GM23338 (cell line): Measurements from ENCODE around the gene RBPMS2. TPM values are rescaled to one million over a fixed set of nuclear protein-coding genes. Genes with fewer than 3 reads are reported as not detected.

Source experiments
- ATAC-seq: fragments of 200-7000 bp; cut with Tn5 transposase; 3 replicates; pipeline ENCODE4 v1.9.1; 2020
- DNase-seq: peaks from one replicate; pipeline ENCODE4 v3.0.0-alpha.2; 2015; ENCODE audit warnings: low spot score
- H2AFZ ChIP-seq: fragments of 200-600 bp; sonication (generic); 2 replicates; pipeline ENCODE4 v1.8.0; 2016; ENCODE audit warnings: antibody characterized with exemption, mild to moderate bottlenecking, moderate library complexity
- H3F3A ChIP-seq: fragments of 200-600 bp; sonication (generic); replicated peaks from 2 replicates; pipeline ENCODE4 v1.8.0; 2017; ENCODE audit warnings: antibody characterized with exemption, mixed run types, low read depth
- H3K27ac ChIP-seq: fragments of 200-600 bp; sonication (generic); 2 replicates; pipeline ENCODE4 v1.6.1; 2016; ENCODE audit warnings: low read depth
- H3K27me3 ChIP-seq: fragments of 200-600 bp; sonication (generic); 2 replicates; pipeline ENCODE4 v1.8.0; 2016; ENCODE audit warnings: mild to moderate bottlenecking, mixed run types, moderate library complexity; ENCODE audit not compliant: insufficient read depth
- H3K36me3 ChIP-seq: fragments of 200-600 bp; sonication (generic); 2 replicates; pipeline ENCODE4 v1.8.0; 2016; ENCODE audit warnings: mild to moderate bottlenecking; ENCODE audit not compliant: insufficient read depth
- H3K4me1 ChIP-seq: fragments of 200-600 bp; sonication (generic); 2 replicates; pipeline ENCODE4 v1.8.0; 2016; ENCODE audit warnings: mild to moderate bottlenecking, moderate library complexity; ENCODE audit not compliant: insufficient read depth
- H3K4me2 ChIP-seq: fragments of 200-600 bp; sonication (generic); 2 replicates; pipeline ENCODE4 v1.7.1; 2017; ENCODE audit warnings: mixed run types
- H3K4me3 ChIP-seq: fragments of 200-600 bp; sonication (generic); 2 replicates; pipeline ENCODE4 v1.6.1; 2016; ENCODE audit warnings: mixed run types
- H3K79me2 ChIP-seq: fragments of 200-600 bp; sonication (generic); replicated peaks from 2 replicates; pipeline ENCODE4 v1.8.0; 2017; ENCODE audit warnings: mild to moderate bottlenecking; ENCODE audit not compliant: insufficient read depth
- H3K9me2 ChIP-seq: fragments of 200-600 bp; sonication (generic); 2 replicates; pipeline ENCODE4 v1.8.0; 2017; ENCODE audit not compliant: insufficient read depth
- H4K20me1 ChIP-seq: fragments of 200-600 bp; sonication (generic); replicated peaks from 2 replicates; pipeline ENCODE4 v1.8.0; 2017; ENCODE audit warnings: mild to moderate bottlenecking; ENCODE audit not compliant: insufficient read depth
- H3K27ac Mint-ChIP-seq: 2 replicates; pipeline ENCODE4 v1.8.0; 2020; ENCODE audit warnings: inconsistent platforms, mild to moderate bottlenecking, moderate library complexity, mixed read lengths
- H3K27me3 Mint-ChIP-seq: 3 replicates; pipeline ENCODE4 v1.8.0; 2022; ENCODE audit warnings: low read depth, mild to moderate bottlenecking, moderate library complexity, mixed read lengths, inconsistent platforms; ENCODE audit not compliant: insufficient read depth, poor library complexity
- H3K36me3 Mint-ChIP-seq: 3 replicates; pipeline ENCODE4 v1.8.0; 2021; ENCODE audit warnings: low read depth, mild to moderate bottlenecking, inconsistent platforms, moderate library complexity, mixed read lengths
- H3K4me1 Mint-ChIP-seq: 3 replicates; pipeline ENCODE4 v1.8.0; 2020; ENCODE audit warnings: mild to moderate bottlenecking, inconsistent platforms, mixed read lengths
- H3K4me3 Mint-ChIP-seq: 3 replicates; pipeline ENCODE4 v1.8.0; 2021; ENCODE audit warnings: moderate library complexity, mild to moderate bottlenecking, inconsistent platforms, mixed read lengths
- H3K9me3 Mint-ChIP-seq: 3 replicates; pipeline ENCODE4 v1.8.0; 2020; ENCODE audit warnings: moderate library complexity, mild to moderate bottlenecking, inconsistent platforms, mixed read lengths
- ETS1 ChIP-seq: IDR thresholded peaks from 2 replicates; pipeline ENCODE4 v1.6.1; 2016; ENCODE audit warnings: antibody characterized with exemption
- EZH2 ChIP-seq: fragments of 200-600 bp; sonication (generic); IDR thresholded peaks from one replicate; pipeline ENCODE4 v1.8.0; 2017; ENCODE audit warnings: antibody characterized with exemption, mild to moderate bottlenecking, low read depth; ENCODE audit not compliant: unreplicated experiment
- NANOG ChIP-seq: IDR thresholded peaks from 2 replicates; pipeline ENCODE4 v1.6.1; 2016; ENCODE audit warnings: antibody characterized with exemption, borderline replicate concordance
- STAT1 ChIP-seq: IDR thresholded peaks from one replicate; pipeline ENCODE4 v1.6.1; 2016; ENCODE audit warnings: antibody characterized with exemption; ENCODE audit not compliant: unreplicated experiment
- ZNF114 ChIP-seq: fragments of 250-450 bp; sonication (Bioruptor Pico); IDR thresholded peaks from 2 replicates; pipeline ENCODE4 v1.5.0; 2020; ENCODE audit warnings: mild to moderate bottlenecking, moderate library complexity
- polyA plus RNA-seq: library from polyadenylated mRNA; unstranded; fragments of >200 nt; fragmentation: Nextera tagmentation; extraction: Ambion mirVana; gene quantifications from 2 replicates; pipeline ENCODE4 v1.2.1, GENCODE V29; 2016
- total RNA-seq: library from RNA; depleted of rRNA; stranded (reverse); fragments of >200 nt; shearing (Covaris generic); gene quantifications from 2 replicates; pipeline ENCODE4 v1.2.3, GENCODE V29; 2014
- TF ChIP-seq, protein P1 (sequence below), 2 experiments: fragments of 200-600 bp in 1 of 2; sonication (generic) in 1 of 2; conservative IDR thresholded peaks; 2 replicates each; pipeline versions ENCODE4 v1.5.1 to v1.6.1; 2016 to 2017; ENCODE audit warnings: antibody characterized with exemption in 2 of 2, low read depth in 2 of 2, mild to moderate bottlenecking in 2 of 2, moderate library complexity in 1 of 2
- TF ChIP-seq, protein P2 (sequence below): fragments of 250-450 bp; sonication (Bioruptor Pico); IDR thresholded peaks from 2 replicates; pipeline ENCODE4 v1.5.0; 2020; ENCODE audit warnings: mild to moderate bottlenecking, moderate library complexity

The RBPMS2 gene
- total and polyA plus RNA-seq, 2 experiments from 2014 or later, result 53.3 to 171 TPM

GRCh38 chr15:64754663-64755426 is 20.5 kb downstream of the RBPMS2 start:
- peaks cover 5% of the 10 kb centered on the region; the same call in 1 of the 2 replicates for H3K36me3 ChIP-seq
- no peaks in the 10 kb centered on the region for H3K27me3 ChIP-seq
- H2AFZ ChIP-seq, result no peak overlapping the region
- H3K4me1 Mint-ChIP-seq, result peaks cover 69% of the 10 kb centered on the region
- peaks cover 84% of the 10 kb centered on the region for H4K20me1 ChIP-seq
- peaks cover 68% of the 10 kb centered on the region for H3K36me3 Mint-ChIP-seq
- H3K27me3 Mint-ChIP-seq, result peaks cover 16% of the 10 kb centered on the region
- H3F3A ChIP-seq, result peaks cover 29% of the 10 kb centered on the region
- H3K79me2 ChIP-seq, result peaks cover 99% of the 10 kb centered on the region
- peak overlapping the region; percentile 80 for H3K27ac ChIP-seq
- ATAC-seq (no peak), DNase-seq (no peak)
- no peaks in the 10 kb centered on the region for H3K9me3 Mint-ChIP-seq
- H3K4me3 ChIP-seq, result no peak overlapping the region
- H3K4me1 ChIP-seq, result peaks cover 36% of the 10 kb centered on the region
- no peak overlapping the region for H3K4me2 ChIP-seq
- TF ChIP-seq, protein P1, sequence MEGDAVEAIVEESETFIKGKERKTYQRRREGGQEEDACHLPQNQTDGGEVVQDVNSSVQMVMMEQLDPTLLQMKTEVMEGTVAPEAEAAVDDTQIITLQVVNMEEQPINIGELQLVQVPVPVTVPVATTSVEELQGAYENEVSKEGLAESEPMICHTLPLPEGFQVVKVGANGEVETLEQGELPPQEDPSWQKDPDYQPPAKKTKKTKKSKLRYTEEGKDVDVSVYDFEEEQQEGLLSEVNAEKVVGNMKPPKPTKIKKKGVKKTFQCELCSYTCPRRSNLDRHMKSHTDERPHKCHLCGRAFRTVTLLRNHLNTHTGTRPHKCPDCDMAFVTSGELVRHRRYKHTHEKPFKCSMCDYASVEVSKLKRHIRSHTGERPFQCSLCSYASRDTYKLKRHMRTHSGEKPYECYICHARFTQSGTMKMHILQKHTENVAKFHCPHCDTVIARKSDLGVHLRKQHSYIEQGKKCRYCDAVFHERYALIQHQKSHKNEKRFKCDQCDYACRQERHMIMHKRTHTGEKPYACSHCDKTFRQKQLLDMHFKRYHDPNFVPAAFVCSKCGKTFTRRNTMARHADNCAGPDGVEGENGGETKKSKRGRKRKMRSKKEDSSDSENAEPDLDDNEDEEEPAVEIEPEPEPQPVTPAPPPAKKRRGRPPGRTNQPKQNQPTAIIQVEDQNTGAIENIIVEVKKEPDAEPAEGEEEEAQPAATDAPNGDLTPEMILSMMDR (conservative IDR thresholded peaks at IDR 0.05; ENCODE audit: low read depth in 2 of 2), result no peak
- TF ChIP-seq ETS1 (no peak), STAT1 (no peak), EZH2 (no peak), NANOG (no peak), ZNF114 (CRISPR knock-in tag) (no peak)
- TF ChIP-seq, protein P2, sequence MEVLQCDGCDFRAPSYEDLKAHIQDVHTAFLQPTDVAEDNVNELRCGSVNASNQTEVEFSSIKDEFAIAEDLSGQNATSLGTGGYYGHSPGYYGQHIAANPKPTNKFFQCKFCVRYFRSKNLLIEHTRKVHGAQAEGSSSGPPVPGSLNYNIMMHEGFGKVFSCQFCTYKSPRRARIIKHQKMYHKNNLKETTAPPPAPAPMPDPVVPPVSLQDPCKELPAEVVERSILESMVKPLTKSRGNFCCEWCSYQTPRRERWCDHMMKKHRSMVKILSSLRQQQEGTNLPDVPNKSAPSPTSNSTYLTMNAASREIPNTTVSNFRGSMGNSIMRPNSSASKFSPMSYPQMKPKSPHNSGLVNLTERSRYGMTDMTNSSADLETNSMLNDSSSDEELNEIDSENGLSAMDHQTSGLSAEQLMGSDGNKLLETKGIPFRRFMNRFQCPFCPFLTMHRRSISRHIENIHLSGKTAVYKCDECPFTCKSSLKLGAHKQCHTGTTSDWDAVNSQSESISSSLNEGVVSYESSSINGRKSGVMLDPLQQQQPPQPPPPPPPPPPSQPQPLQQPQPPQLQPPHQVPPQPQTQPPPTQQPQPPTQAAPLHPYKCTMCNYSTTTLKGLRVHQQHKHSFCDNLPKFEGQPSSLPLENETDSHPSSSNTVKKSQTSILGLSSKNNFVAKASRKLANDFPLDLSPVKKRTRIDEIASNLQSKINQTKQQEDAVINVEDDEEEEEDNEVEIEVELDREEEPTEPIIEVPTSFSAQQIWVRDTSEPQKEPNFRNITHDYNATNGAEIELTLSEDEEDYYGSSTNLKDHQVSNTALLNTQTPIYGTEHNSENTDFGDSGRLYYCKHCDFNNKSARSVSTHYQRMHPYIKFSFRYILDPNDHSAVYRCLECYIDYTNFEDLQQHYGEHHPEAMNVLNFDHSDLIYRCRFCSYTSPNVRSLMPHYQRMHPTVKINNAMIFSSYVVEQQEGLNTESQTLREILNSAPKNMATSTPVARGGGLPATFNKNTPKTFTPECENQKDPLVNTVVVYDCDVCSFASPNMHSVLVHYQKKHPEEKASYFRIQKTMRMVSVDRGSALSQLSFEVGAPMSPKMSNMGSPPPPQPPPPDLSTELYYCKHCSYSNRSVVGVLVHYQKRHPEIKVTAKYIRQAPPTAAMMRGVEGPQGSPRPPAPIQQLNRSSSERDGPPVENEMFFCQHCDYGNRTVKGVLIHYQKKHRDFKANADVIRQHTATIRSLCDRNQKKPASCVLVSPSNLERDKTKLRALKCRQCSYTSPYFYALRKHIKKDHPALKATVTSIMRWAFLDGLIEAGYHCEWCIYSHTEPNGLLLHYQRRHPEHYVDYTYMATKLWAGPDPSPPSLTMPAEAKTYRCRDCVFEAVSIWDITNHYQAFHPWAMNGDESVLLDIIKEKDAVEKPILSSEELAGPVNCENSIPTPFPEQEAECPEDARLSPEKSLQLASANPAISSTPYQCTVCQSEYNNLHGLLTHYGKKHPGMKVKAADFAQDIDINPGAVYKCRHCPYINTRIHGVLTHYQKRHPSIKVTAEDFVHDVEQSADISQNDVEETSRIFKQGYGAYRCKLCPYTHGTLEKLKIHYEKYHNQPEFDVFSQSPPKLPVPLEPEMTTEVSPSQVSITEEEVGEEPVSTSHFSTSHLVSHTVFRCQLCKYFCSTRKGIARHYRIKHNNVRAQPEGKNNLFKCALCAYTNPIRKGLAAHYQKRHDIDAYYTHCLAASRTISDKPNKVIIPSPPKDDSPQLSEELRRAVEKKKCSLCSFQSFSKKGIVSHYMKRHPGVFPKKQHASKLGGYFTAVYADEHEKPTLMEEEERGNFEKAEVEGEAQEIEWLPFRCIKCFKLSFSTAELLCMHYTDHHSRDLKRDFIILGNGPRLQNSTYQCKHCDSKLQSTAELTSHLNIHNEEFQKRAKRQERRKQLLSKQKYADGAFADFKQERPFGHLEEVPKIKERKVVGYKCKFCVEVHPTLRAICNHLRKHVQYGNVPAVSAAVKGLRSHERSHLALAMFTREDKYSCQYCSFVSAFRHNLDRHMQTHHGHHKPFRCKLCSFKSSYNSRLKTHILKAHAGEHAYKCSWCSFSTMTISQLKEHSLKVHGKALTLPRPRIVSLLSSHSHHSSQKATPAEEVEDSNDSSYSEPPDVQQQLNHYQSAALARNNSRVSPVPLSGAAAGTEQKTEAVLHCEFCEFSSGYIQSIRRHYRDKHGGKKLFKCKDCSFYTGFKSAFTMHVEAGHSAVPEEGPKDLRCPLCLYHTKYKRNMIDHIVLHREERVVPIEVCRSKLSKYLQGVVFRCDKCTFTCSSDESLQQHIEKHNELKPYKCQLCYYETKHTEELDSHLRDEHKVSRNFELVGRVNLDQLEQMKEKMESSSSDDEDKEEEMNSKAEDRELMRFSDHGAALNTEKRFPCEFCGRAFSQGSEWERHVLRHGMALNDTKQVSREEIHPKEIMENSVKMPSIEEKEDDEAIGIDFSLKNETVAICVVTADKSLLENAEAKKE (CRISPR knock-in tag), result no peak
- no peaks in the 10 kb centered on the region for H3K9me2 ChIP-seq
- H3K4me3 Mint-ChIP-seq, result no peak overlapping the region
- peak overlapping the region; percentile 33; the same call in 1 of the 2 replicates for H3K27ac Mint-ChIP-seq
